ENCODE data around the gene GALK2.

- TF ChIP-seq CTCF (IDR thresholded peaks at IDR 0.05; ENCODE audit: poor library complexity) (no peak), EZH2 (IDR thresholded peaks at IDR 0.05; ENCODE audit: borderline replicate concordance) (no peak)
Measured at GRCh38 chr15:49286649-49287404, 116.8 kb downstream of the GALK2 start.

All from hepatocyte (in vitro differentiated cells).